Measurements from ENCODE around the gene KCTD11. TPM values are rescaled to one million over a fixed set of nuclear protein-coding genes. Genes with fewer than 3 reads are reported as not detected.

KCTD11 gene
- total and polyA plus RNA-seq, 7 donors = 2.9 to 13.2 (median 5.1) TPM

DNA sequence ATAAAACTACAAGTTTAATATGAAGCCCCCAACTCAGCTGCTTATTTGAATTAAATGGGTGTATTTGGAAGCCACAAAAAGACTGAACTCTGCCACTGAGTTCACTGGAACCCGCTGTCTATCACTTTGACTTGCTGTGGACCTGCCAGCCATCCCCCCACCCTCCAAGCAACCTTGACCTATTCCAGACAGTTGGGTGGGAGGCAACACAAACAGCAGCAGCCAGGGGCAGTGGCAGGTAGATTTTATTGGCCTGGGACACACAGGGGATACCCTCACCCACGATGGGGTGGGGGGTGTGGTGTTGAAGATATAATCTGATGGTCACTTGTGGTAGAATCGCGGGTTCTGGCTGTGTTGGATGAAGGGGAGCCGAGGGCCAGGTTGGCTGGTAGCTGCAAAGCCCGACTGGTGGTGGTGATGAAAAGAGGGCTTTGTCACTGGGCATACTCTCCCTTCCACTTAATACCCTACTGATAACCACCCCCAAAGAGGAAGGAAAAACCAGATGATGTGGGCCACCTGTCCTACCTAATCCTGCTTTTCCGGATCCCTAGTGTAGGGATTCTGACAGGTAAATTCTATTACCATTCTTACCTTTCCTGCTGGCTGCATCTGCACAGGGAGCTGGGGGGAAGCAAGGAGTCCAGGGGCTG, 39.4 kb upstream of the KCTD11 start:
- Histone ChIP-seq H3K9me3 (no peaks in the 10 kb centered on the region), H3K36me3 (ENCODE audit: insufficient read depth in 1 of 2, low read depth in 1 of 2) (peaks cover 8 to 69% of the 10 kb centered on the region in 2 donors), H3K27ac (peak overlapping the region; percentile 98), H3K4me1 (peaks cover 60% of the 10 kb centered on the region), H3K4me3 (peak overlapping the region; percentile 98), H3K27me3 (ENCODE audit: insufficient read depth in 3 of 3, low read length in 2 of 3) (no peaks in the 10 kb centered on the region)
- TF ChIP-seq, protein P1, sequence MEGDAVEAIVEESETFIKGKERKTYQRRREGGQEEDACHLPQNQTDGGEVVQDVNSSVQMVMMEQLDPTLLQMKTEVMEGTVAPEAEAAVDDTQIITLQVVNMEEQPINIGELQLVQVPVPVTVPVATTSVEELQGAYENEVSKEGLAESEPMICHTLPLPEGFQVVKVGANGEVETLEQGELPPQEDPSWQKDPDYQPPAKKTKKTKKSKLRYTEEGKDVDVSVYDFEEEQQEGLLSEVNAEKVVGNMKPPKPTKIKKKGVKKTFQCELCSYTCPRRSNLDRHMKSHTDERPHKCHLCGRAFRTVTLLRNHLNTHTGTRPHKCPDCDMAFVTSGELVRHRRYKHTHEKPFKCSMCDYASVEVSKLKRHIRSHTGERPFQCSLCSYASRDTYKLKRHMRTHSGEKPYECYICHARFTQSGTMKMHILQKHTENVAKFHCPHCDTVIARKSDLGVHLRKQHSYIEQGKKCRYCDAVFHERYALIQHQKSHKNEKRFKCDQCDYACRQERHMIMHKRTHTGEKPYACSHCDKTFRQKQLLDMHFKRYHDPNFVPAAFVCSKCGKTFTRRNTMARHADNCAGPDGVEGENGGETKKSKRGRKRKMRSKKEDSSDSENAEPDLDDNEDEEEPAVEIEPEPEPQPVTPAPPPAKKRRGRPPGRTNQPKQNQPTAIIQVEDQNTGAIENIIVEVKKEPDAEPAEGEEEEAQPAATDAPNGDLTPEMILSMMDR (IDR thresholded peaks at IDR 0.05) = no peak
- ATAC-seq (no peak), DNase-seq (no peak)
- WGBS, 3 donors = 69 to 78% (median 75%) methylated on average over 7 of the region's 7 CpGs
- intact Hi-C loops (cut with DNase I) = no loop called here

DNA sequence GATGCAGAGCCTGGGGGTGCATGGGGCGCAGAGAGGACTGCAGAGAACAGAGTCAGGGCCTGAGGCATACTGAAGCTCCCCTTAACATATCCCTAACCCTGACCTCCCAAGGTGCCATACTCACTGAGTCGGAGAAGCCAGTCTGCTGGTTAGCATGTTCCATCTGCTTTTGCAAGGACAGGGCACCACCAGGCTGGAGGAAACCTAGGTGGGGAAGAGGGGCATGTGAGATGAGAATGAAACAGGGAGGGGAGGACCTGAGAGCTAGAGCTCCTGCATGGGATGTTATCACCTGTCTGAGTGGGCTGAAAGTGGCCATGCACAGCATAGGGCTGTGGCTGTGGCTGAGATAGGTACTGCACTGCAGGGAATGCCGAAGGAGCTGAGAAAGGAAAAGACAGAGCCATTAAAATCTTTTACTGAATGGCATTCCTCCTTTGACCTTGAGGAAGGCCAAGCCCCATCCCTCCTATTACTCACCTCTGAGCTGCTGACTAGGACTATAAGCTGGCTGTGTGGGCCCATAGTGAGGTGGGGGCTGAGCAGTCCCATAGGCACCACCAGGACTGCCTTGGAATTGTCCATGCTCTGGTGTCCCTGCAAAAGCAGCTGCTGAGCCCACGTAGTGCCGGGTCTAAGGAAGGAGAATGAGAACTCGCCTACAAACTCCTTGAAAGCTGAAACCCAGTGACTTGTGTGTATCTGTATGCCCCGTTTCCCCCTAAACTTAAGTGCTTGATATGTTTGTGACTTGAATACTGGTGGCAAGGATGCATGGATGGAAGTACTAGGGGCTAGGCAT, 38.7 kb upstream of the KCTD11 start:
- Histone ChIP-seq H3K4me1 (peaks cover 60% of the 10 kb centered on the region), H3K27me3 (ENCODE audit: insufficient read depth in 3 of 3, low read length in 2 of 3) (no peaks in the 10 kb centered on the region), H3K4me3 (peak overlapping the region; percentile 98), H3K27ac (peak overlapping the region; percentile 92), H3K36me3 (ENCODE audit: insufficient read depth in 1 of 2, low read depth in 1 of 2) (peaks cover 8 to 77% of the 10 kb centered on the region in 2 donors), H3K9me3 (no peaks in the 10 kb centered on the region)
- TF ChIP-seq, protein P1 (IDR thresholded peaks at IDR 0.05) = no peak
- ATAC-seq = no peak
- no peak for DNase-seq
- intact Hi-C loops (cut with DNase I) = no loop called here
- WGBS, 3 donors = 80 to 85% (median 84%) methylated on average over 7 of the region's 7 CpGs

DNA sequence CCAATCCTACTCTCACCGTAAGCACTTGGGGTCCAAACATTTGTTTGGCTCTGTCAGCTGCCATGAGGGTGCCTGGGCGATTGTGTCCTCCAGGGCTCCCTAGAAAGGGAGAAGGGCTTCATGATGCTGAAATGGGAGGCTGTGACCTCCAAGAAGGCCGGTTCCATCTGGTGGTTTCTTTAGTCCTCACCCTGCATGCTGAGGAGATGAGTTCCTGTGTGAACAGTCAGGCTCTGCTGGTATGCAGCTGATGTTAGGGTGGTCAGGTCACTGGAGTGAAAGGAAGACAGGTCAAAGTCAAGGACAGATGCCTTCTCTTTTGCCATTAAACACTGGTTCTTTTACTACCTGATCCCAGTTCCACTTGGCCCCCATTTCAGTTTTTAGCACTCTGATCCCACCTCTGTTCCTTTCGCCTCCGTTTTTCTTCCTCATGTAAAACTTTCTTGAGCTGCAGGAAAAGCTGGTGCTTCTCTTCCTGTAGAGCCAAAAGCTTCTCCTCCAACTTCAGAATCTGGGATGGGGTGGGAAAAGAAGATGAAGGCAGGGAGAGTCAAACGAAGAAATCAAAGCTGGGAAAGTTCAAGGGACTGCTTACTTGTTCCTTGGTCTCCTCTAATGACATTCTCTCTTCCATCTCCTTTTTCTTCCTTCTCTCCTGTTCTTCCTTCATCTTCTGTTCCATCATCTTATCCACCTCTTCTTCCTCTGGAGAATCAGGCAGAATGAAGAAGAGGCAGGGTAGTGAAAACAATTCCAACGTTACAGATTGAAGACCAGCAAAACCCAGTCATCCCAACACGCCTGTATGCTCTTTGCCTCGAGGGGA, 37.9 kb upstream of the KCTD11 start:
- DNase-seq = no peak
- H3K27ac ChIP-seq = peak overlapping the region; percentile 92
- intact Hi-C loops (cut with DNase I) = no loop called here
- TF ChIP-seq, protein P1 (IDR thresholded peaks at IDR 0.05) = no peak
- no peaks in the 10 kb centered on the region for H3K27me3 ChIP-seq (ENCODE audit: insufficient read depth in 3 of 3, low read length in 2 of 3)
- peaks cover 59% of the 10 kb centered on the region for H3K4me1 ChIP-seq
- 41 to 49% (median 44%) methylated on average over 9 of the region's 9 CpGs for WGBS, 3 donors
- H3K36me3 ChIP-seq (ENCODE audit: insufficient read depth in 1 of 2, low read depth in 1 of 2) = peaks cover 14 to 85% of the 10 kb centered on the region in 2 donors
- H3K4me3 ChIP-seq = peak overlapping the region; percentile 98
- H3K9me3 ChIP-seq = no peaks in the 10 kb centered on the region
- ATAC-seq = no peak

DNA sequence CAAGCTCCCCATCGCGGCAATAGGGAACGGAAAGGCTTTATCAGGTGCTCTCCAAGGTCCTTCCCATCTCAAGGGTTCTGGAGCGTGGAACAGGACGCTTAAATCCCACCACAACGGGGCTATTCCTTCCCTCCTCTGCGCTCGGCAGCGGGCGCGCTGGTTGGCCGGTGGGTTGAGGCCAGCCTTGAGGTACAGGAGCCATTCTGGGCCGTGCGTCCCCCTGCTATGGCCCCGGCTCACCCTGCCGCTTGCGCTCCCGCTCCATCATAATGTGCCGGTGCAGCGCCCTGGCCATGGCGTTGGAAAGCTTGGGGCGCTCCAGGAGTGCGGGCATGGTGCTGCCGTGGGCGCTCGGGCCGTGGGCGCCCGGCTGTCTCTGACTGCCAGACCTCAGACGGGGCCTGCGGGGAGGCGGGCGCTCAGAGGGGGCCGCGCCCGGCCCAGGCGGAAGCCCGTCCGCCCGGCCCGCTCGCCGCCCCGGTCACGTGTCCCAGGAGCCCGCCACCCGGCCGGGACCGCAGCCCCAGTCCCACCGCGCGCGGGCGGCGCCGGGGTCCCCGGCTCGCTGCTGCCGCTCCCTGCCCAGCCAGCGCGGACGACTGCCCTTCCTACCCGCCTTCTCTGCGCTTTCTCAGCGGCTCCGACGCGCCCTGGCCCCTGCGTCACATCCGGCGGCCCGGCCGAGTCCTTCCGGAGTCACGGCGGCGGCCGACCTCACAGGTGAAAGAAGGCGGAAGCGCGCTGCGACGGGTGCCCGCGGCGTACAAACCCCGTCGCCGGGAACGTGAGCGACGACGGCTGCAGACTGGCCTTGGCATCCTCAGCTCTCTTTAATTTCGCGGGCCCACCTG, 37.0 kb upstream of the KCTD11 start, which contains the start of gene GPS2:
Gene GPS2, minus strand, starts transcription at position 642 of the 851 bp plus-strand sequence. Its CDS starts 308 bp downstream, at position 334.
- H3K27me3 ChIP-seq (ENCODE audit: insufficient read depth in 3 of 3, low read length in 2 of 3) = no peaks in the 10 kb centered on the region
- TF ChIP-seq, protein P1 (IDR thresholded peaks at IDR 0.05) = no peak
- ATAC-seq (peak; percentile 83 to 94 (median 90)), DNase-seq (peak; percentile 94 to 96)
- no peaks in the 10 kb centered on the region for H3K9me3 ChIP-seq
- WGBS, 3 donors = 0% methylated on average over 55 to 95 of the region's 95 CpGs
- peaks cover 51% of the 10 kb centered on the region for H3K4me1 ChIP-seq
- intact Hi-C loops (cut with DNase I) = no loop called here
- peak within 1 kb of the TSS; percentile 92 for H3K27ac ChIP-seq
- H3K4me3 ChIP-seq = peak within 1 kb of the TSS; percentile 98
- peaks cover 14 to 87% of the 10 kb centered on the region in 2 donors for H3K36me3 ChIP-seq (ENCODE audit: insufficient read depth in 1 of 2, low read depth in 1 of 2)

Data from psoas muscle (tissue), 8 donors.